ENCODE data around the gene TMEM114. TPM values are rescaled to one million over a fixed set of nuclear protein-coding genes. Genes with fewer than 3 reads are reported as not detected.
"Not testable (repeated sequence)": the region's sequence is repeated elsewhere in the genome, so short reads cannot be mapped to it uniquely, and the experiment has no call there.

Gene TMEM114
- polyA plus RNA-seq, 5 donors, result not detected

DNA sequence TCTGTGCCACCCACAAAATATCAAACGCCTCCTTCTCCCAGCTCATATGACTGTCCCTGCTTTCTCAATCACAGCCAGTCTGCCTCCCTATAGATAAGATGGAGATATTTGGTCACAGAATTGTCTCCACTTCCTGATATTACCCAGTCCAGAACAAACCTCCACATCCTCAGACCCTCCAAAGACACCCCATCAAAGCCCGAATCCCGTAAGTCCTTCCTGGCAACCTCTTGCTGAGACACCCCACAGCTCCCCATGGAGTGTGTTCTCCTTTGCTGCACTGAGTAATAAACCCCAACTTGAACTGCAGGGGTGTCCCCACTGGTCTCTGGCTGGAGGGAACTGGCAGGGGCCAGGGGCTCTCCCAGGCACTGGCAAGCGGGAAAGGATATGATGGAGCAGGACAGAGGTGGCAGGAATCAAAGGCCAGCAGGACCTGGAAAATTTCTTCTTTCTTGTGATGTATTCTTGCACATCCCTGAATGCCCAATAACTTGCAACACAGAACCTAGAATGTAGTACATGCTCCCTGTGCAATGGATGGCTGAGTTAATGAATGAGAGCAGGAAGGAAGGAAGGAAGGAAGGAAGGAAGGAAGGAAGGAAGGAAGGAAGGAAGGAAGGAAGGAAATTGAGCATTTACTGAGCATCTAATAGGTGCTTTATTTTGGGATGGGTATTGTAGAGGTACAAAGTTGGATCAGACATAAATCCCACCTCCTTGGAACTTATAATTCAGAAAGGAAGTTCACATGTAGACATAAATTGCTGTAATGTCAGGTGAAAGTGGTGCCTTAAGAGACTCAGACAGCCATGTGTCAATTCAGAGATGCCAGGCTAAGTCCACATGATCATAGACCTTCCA, 13.9 kb downstream of the TMEM114 start:
- DNase-seq, result no peak

GRCh38 chr16:8575399-8575798, 14.9 kb downstream of the TMEM114 start:
- no peak for DNase-seq

DNA sequence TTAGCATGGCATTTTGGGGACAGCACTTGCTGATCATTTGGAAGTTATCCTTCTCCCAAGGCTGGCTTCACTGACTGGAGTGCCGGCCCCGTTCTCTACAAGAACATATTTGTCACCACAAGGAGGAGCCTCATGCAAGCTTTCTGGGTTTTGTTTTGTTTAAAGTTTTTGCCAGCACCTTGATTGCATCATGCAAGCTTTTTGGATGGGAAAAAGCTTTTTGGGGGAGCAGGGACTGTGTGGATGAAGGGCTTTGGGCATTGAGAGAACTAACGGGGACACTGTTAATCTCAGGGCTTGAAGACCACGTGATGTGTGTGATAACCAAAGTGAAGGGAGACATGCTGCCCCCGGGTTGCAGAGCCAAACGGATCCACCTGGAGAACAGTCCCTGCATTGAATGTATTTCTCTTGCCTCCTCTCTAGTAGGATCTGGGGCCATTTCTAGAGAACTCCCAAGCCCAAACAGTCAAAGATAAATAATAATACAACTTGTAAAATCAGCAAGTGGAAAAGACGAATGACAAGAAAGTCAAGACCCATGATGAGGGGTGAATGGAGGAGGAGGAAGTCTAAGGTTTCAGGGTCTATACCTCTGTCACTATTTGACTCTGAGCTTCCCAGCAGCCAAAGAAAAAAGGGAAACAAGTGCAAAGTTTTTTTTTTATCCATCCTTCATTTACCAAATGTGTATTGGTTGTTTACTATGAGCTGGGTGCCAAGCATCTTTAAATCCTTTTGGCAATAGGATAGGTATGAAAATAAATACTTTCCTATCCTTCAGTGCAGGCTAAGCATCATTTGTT, 17.2 kb downstream of the TMEM114 start:
- no peak for DNase-seq

DNA sequence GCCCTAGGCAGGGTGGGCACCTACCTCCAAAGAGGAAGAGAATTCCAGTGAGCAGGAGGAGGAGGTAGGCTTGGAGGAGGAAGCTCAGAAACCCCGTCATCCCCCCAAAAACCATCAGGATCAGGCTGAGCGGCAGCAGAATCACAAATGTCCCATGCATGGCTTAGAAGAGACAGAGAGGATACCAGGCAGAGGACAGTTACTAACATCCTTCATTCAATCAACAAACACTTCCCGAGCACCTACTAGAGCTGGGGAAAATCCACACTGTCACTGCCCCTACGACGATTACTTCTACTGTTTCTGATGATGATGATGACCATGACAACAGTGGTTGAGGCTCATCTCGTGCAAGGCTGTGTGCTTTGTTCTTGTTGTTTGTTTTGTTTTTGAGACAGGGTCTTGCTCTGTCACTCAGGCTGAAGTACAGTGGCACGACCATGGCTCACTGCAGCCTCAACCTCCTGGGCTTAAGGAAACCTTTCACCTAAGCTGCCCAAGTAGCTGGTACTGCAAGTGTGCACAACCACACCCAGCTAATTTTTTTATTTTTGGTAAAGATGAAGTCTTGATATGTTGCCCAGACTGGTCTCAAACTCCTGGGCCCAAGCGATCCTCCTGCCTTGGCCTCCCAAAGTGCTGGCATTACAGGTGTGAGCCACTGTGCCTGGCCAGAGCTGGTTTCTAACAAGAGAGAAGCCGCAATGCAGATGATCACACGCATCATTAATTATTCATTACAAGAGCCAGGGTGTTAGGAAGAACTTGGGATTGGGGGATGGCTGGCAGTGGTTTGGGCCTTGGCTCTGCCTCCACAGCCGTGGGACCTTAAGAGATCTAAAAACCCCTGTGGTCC, 18.0 kb downstream of the TMEM114 start:
- DNase-seq, result no peak

GRCh38 chr16:8571061-8571596, 19.2 kb downstream of the TMEM114 start:
- DNase-seq, result no peak

GRCh38 chr16:8570393-8570792, 19.9 kb downstream of the TMEM114 start:
- not testable (repeated sequence) for DNase-seq

DNA sequence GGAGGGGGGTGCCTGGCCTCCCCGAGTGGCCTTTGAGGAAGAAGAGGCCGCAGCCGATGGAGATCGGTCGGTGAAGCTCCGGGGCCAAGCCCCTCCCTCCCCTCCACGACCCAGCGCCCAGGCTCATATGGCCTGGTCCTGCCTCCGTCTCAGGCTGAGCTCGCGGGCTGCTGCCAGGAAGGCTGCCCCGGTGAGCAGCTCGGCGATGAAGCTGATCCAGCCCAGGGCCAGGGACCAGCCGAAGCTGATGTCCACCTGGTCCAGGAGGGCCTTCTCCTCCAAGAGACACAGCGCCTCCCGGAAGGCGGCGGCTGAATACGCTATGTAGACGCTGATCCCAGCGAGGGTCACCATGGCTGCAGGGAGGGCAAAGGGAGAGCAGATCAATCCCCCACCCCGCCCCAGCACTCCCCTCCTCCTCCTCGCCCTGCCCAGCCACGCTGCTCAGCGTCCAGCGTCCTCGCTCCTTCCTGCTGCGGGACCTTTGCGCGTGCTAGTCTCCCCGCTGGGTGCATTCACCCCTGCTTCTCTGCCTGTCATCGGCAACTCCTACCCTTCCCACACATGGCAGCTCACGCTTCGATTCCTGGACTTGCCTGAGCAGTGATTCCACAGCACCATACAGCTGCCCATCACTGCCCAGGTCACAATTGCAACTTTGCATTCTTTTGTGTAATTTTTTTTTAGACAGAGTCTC, 20.5 kb downstream of the TMEM114 start:
- no peak for DNase-seq

- DNase-seq, result no peak
Observed at GRCh38 chr16:8568231-8568617, 22.1 kb downstream of the TMEM114 start.

DNA sequence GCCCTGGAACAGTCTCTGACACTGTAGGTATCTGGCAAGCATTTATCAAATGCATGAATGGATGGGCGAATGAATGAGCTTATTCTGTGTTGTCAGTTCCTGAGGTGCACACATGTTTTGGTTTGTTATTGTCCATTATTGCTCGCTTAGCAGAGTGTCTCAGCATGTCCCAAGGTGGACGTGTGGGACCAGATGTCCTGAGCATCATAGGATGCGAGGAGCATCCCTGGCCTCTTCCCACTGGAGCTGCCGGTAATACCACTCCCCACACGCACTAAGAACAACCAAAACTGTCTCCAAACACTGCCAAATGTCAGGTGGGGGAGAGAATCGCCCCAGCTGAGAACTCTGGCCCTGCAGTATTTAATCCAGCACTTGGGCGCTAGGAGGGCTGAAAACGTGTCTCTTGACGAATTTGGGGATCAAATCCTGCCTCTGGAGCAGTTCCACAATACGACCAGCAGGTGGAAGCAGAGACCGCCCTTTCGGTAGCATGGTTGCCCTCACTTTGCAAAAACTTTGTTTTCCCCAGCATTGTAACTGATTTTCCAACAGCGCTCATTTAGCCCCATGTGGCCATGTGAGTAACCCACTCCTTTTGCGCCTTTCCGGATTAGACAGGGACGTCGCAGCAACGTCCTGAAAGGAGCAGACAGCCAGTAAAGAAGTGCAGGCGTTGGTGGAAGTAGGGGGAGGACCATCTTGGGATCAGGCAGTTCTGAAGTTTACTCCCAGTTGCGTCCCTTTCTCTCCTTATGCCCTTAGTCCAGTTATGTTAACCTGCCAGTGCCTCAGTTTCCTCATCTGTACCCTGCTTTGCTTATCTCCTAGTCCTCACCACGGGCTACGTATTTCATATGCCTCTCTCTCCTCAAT, 22.7 kb downstream of the TMEM114 start:
- DNase-seq, result peak; percentile 65 to 80

DNA sequence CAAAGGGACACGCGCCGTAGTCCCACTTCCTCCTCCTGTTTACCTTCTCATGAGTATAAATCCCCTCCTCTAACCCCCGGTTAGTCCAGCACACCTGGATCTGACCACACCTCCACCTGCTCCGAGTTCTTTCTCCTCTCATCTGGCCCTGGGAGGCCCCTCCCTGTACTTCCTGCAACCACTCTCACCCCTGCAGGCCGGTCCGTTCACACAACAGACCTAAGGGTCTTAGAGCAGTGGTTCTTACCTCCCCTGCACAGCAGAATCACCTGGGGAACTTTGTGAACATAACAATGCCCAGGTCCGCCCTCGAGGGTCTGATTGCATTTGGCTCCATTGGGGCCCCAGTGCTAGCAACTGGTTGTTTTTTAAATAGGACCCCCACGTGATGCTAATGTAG, 24.8 kb downstream of the TMEM114 start:
- no peak for DNase-seq

- DNase-seq, result no peak
Observed at GRCh38 chr16:8564934-8565345, 25.4 kb downstream of the TMEM114 start.

GRCh38 chr16:8563944-8564540, 26.3 kb downstream of the TMEM114 start:
- not testable (repeated sequence) for DNase-seq

DNA sequence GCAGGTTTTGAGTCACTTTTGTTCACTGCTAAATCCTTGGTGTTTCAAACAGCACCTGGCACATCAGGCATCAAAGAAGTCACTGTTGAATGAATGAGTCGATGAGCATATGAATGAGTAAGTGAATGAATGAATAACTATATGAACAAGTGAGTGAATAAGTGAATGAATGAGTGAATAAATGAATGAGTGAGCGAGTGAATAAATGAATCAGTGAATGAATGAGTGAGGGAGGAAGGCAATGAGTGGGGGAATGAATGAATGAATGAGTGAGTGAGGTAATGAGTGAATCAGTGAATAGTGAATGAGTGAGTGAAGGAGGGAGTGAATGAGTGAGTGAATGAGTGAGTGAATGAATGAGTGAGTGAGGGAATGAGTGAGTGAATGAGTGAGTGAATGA, 28.8 kb downstream of the TMEM114 start:
- no peak for DNase-seq

DNA sequence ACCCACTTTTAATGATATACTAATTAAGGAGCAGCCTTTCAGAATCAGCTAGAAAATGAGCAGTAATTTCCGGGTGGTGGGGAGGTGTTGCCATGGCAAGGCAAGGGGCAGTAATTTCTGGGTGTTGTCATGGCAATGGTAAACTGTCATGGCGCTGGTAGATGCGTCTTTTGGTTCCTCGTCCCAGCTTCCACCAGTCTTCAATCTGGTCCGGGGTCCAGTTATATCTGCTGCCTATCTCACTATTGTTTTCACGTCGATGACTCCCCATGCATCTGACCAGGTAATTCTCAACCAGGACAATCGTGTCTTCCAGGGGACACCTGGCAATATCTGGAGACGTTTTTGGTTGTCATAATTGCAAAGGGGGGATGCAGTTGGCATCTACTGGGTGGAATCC, 34.9 kb downstream of the TMEM114 start:
- no peak for DNase-seq

DNA sequence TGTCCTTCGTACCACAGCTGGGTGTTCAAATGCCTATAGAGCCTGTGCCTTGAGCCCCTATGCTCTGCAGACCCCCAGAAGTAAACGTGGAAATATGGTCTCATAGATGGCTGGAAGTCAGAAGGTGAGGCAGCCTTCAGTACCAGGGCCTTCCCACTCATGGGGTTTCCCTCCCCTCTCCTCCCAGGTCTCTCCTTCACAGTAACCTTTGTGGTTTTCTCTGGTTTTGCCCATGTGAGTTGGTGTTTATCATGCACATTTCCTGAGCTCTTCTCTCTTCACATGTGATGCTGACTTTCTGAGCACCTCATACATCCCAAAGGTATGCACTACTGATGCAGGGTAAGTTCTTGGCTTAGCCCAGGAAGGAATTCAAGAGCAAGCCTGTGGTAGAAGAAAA, 35.4 kb downstream of the TMEM114 start:
- DNase-seq, result no peak

GRCh38 chr16:8554022-8554421, 36.3 kb downstream of the TMEM114 start:
- DNase-seq, result no peak

DNA sequence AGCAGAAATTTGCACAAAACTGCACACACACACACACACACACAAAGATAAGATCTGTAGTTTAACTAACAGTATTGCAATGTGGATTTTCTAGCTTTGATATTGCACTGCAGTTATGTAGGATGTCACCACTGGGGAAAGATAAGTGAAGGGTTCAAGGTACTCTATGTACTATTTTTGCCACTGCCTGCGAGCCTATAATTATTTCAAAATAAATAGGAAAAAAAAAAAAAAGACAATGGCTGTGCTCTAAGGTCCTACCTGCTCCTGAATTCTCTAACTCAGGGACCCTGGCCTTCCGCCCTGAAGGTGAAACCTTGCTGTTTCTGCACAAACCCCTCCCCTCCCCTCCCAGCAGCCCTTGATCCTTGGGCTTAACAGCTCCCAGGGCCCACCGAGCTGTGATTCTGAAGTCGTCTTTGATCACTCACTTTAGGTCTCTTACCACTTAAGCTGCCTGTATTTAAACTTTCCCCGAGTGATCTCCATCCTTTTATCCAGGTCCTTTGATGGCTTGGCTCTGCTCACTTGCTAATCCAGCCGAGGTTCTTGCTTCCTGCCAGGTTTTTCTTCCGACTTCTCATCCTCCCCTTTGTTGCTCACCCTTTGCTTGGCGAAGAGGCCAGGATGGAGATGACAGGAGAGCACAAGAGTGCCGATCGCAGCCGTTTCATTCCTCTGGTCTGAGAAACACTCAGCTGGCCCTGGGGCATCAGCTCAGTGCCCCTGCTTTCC, 37.7 kb downstream of the TMEM114 start:
- no peak for DNase-seq

GRCh38 chr16:8551388-8552332, 38.7 kb downstream of the TMEM114 start:
- no peak for DNase-seq

All from right lung (tissue), 5 donors.